ENCODE data around the gene ANKS1B.

ANKS1B gene

GRCh38 chr12:98735821-98736220 is 1248.9 kb downstream of the ANKS1B start:
- DNase-seq (ENCODE audit: low read depth in 3 of 3), result no peak

- DNase-seq (ENCODE audit: low read depth in 3 of 3), result no peak
These were observed 1250.9 kb downstream of the ANKS1B start for GRCh38 chr12:98733667-98734350.

DNA sequence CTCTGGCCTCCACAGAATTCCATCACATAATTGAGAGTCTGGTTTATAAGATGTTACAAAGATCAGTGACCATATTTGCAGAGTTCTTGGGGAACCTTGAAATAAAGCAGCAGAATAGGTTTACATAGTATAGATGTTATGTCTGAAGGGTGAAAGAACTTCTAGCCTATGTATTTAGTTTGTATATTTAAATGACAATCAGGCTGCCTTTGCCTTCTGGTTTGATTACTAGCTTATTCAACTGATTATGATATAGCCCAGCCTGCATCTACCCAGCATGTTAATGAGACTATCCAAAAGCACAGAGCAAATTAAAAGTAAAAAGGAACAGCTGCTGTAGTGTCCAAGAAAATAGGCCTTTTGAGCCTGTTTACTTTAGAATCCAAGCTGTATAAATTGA is 1254.3 kb downstream of the ANKS1B start:
- no peak for DNase-seq (ENCODE audit: low read depth in 3 of 3)

GRCh38 chr12:98727196-98727595 is 1257.5 kb downstream of the ANKS1B start:
- no peak for DNase-seq (ENCODE audit: low read depth in 3 of 3)

- DNase-seq (ENCODE audit: low read depth in 3 of 3), result no peak
These were observed 1259.1 kb downstream of the ANKS1B start for GRCh38 chr12:98725476-98726247.

GRCh38 chr12:98724384-98725155 is 1260.2 kb downstream of the ANKS1B start:
- no peak for DNase-seq (ENCODE audit: low read depth in 3 of 3)

- DNase-seq (ENCODE audit: low read depth in 3 of 3), result no peak
These were observed 1263.5 kb downstream of the ANKS1B start for GRCh38 chr12:98721204-98721702.

GRCh38 chr12:98719515-98720504 is 1264.9 kb downstream of the ANKS1B start:
- DNase-seq (ENCODE audit: low read depth in 3 of 3), result no peak

- DNase-seq (ENCODE audit: low read depth in 3 of 3), result no peak
These were observed 1270.3 kb downstream of the ANKS1B start for GRCh38 chr12:98714426-98714825.

- no peak for DNase-seq (ENCODE audit: low read depth in 3 of 3)
These were observed 1275.7 kb downstream of the ANKS1B start for GRCh38 chr12:98709022-98709421.

GRCh38 chr12:98701166-98701565 is 1283.6 kb downstream of the ANKS1B start:
- DNase-seq (ENCODE audit: low read depth in 3 of 3), result no peak

- DNase-seq (ENCODE audit: low read depth in 3 of 3), result no peak
These were observed 1285.2 kb downstream of the ANKS1B start for GRCh38 chr12:98699586-98699985.

- DNase-seq (ENCODE audit: low read depth in 3 of 3), result peak in 1 of 3 experiments; percentile 7
These were observed 1285.9 kb downstream of the ANKS1B start for GRCh38 chr12:98698603-98699463.

- no peak for DNase-seq (ENCODE audit: low read depth in 3 of 3)
These were observed 1287.5 kb downstream of the ANKS1B start for GRCh38 chr12:98697209-98697608.

DNA sequence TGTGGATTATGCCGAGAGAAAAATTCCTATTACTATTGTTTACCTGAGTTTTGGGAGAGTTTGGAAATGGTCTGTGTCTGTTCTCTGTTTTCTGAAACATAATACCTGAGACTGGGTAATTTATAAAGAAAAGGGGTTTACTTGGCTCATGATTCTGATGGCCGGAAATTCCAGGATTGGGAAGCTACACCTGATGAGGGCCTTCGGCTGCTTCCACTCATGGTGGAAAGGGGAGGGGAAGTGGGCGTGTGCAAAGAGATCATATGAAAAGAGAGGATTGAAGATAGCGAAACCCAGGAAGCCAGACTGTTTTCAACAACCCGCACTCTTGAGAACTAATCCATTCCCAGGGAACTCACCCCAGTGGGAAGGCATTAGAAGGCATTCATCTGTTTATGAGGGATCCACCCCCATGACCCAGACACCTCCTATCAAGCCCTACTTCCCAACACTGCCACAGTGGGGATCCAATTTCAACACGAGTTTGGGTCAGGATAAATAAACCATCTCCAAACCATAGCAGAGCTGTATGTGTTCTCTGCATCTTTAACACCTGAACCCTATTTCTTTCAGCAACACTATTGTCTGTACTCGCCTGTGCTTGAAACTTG is 1288.6 kb downstream of the ANKS1B start:
- no peak for DNase-seq (ENCODE audit: low read depth in 3 of 3)

GRCh38 chr12:98691351-98691750 is 1293.4 kb downstream of the ANKS1B start:
- no peak for DNase-seq (ENCODE audit: low read depth in 3 of 3)

DNA sequence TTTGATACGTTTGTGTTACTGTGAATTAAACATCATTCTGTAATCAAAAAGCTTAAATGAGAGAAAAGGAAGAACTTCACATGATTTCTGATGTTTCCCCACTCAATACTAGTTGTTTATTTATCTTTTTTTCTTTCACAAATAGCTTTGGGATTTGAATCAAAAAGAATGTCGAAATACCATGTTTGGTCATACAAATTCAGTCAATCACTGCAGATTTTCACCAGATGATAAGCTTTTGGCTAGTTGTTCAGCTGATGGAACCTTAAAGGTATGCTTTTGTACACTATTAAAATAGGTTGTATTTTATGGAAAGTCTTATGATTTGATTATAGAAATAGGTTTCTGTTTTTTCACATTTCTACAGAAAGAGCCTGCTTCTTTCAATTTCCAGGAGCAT is 1298.1 kb downstream of the ANKS1B start:
- DNase-seq (ENCODE audit: low read depth in 3 of 3), result no peak

Measured in stimulated activated CD4-positive, alpha-beta T cell treated with anti-CD3 and anti-CD28 coated beads, TNF-alpha, amount 100 ng/mL, for 4 hours (primary cell).